GM18858 (cell line): ENCODE results near the gene SRPK2.
A peak's percentile ranks its signal among the peaks of the same experiment; 100 is the strongest.

Experiments
- ATAC-seq: cut with Tn5 transposase; IDR thresholded peaks from one replicate; pipeline ENCODE4 v1.9.1; 2021; ENCODE audit not compliant: unreplicated experiment

SRPK2 gene

GRCh38 chr7:105107458-105107857, 281.3 kb downstream of the SRPK2 start:
- ATAC-seq = no peak

DNA sequence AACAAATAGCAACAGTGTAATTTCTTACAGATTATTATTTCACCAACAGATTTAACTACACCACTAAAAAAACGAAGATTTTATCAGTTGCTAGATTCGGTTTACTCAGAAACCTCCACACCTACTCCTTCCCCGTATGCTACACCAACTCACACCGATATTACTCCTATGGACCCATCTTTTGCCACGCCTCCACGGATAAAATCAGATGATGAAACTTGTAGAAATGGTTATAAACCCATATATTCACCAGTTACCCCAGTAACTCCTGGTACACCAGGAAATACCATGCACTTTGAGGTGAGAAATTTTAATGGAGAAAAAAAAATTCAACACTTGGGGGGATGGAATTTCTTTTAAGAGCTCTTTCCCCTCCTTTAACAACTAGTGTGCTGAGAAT, 282.2 kb downstream of the SRPK2 start:
- ATAC-seq = no peak

GRCh38 chr7:105105579-105105978, 283.1 kb downstream of the SRPK2 start:
- ATAC-seq = no peak

GRCh38 chr7:105102557-105103352, 286.0 kb downstream of the SRPK2 start:
- ATAC-seq = no peak

DNA sequence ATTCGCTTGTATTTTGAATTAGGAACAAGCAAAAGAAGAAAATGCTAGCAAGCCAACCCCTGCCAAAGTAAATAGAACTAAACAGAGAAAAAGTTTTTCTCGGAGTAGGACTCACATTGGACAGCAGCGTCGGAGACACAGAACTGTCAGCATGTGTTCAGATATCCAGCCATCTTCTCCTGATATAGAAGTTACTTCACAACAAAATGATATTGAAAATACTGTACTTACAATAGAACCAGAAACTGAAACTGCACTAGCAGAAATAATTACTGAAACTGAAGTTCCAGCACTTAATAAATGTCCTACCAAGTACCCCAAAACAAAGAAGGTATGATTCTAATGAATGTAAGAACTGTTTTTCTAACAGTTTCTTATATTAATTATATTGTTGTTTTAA, 286.9 kb downstream of the SRPK2 start:
- ATAC-seq = peak; percentile 36

DNA sequence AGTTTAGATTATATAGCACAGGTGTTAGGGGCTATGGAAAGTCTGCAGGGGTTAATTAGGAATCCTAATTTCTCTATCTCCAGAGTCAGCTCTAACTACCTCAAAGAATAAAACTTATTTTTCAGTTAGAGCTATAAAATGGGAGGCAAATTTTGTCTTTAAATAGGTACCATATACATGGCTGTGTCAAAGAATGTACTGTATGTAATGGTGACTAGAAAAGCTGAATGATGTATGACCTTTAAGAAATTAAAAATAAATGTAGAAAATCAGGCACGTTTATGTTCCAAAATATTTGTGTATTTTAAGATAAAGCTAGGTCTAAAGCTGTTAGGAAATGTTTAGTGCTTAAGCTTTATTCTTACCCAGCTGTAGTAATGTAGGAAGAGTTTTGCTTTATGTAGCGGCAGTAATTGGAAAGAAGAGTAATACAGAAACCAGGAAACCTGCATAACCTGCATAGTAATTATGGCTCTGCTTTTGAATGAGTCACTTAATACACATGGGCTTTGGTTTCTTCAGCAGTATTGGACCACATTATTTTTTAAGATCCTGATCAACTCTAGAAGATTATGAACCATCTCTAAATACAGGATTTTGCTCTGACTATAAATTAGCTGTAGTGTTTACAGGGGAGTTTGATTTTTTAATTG, 289.7 kb downstream of the SRPK2 start:
- ATAC-seq = peak; percentile 75

GRCh38 chr7:105097619-105098018, 291.1 kb downstream of the SRPK2 start:
- no peak for ATAC-seq

GRCh38 chr7:105096306-105096705, 292.4 kb downstream of the SRPK2 start:
- ATAC-seq = no peak

GRCh38 chr7:105094966-105095365, 293.8 kb downstream of the SRPK2 start:
- ATAC-seq = no peak

GRCh38 chr7:105088456-105088855, 300.3 kb downstream of the SRPK2 start:
- ATAC-seq = no peak

GRCh38 chr7:105087981-105088380, 300.7 kb downstream of the SRPK2 start:
- ATAC-seq = no peak

DNA sequence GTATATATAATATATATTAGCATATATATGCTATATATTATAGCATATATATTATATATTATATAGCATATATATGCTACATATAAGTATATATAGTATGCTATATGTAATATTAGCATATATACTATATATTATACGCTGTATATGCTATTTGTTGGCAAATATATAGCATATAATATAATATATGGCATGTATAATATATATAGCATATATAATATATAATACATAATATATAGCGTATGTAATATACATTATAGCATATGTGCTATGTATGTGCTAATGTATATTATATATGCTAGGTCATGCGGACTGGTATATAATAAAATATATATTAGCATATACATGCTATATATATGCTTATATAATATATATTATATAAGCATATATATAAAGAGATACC, 301.9 kb downstream of the SRPK2 start:
- no peak for ATAC-seq

DNA sequence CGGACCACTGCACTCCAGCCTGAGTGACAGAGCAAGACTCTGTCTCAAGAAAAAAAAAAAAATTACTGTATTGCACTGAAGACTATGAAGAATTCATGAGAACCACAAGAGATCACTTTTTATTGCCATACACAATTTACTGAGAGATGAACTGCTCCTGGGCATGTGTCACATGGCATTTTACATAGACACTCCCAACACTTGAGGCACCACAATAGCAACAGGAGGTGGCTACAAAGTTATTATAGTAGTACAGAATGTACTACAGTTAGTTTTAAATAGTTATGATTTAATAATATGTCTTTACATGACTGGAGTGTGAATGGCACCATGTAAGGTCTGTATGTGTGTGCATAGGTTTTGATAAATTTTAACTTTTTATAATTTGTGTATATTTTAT, 304.1 kb downstream of the SRPK2 start:
- ATAC-seq = no peak

DNA sequence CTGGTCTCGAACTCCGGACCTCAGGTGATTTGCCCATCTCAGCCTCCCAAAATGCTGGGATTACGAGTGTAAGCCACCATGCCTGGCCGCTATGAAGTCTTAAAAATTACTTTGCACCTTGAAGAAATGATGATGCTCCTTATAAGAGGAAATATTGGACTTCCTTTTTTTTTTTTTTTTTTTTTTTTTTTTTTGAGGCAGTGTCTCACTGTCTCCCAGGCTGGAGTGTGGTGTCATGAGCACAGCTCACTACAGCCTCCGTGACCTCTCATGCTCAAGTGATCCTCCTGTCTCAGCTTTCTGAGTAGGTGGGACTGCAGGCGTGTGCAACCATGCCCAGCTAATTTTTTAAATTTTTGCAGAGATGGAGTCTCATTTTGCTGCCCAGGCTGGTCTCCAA, 309.4 kb downstream of the SRPK2 start:
- ATAC-seq = no peak

- no peak for ATAC-seq
Observed at GRCh38 chr7:105073143-105073542, 315.6 kb downstream of the SRPK2 start.

DNA sequence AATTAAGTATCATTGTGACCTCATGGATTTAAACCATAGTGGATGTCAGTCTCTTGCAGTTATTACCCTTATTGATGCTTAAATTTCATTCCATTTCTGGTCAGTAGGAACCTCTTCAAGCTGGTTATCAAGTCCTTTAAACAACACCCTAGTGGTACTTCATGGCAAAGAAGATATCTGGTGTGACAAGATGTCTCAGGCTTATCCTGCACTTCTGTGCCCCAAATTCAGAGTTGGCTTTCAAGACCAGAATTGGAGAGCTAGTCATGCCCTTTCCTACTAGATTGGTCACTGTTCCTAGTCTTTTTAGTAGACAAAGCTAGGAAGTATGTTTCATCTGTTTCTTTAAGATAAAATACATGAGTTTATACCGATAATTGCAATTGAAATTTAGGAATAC, 319.8 kb downstream of the SRPK2 start:
- ATAC-seq = no peak

- no peak for ATAC-seq
Observed at GRCh38 chr7:105067691-105068090, 321.0 kb downstream of the SRPK2 start.
